ENCODE results near the gene P2RY12.

DNA sequence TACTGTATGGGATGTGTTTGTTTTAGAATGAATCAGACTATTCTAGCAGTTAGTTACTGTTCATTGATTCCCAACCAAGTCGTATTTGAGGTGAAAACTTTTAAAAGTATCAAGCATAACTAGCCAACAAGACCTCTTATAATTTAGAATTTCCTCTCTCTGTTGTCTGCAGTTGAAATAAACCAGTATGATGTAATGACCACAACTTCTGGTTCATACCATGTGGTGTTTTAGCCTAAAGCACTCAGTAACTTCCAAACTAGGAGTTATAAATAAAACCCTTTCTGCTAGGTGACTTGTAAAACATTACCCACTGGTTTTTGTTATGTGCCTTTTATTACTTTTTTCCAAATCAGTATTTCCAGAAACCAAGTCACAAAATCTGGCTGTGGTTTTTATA is 19.8 kb upstream of the P2RY12 start:
- TF ChIP-seq CTCF (conservative IDR thresholded peaks at IDR 0.05; ENCODE audit: low read length): no peak
- TF ChIP-seq EZH2phosphoT487 (IDR thresholded peaks at IDR 0.05; ENCODE audit: borderline replicate concordance): no peak
